ENCODE results near the gene NAAA. TPM values are rescaled to one million over a fixed set of nuclear protein-coding genes. Genes with fewer than 3 reads are reported as not detected.

The NAAA gene
- total RNA-seq, result 100 to 1,000 TPM in 1 of 2 donors, 10 to 100 TPM in 1; 79.3 to 141 TPM

DNA sequence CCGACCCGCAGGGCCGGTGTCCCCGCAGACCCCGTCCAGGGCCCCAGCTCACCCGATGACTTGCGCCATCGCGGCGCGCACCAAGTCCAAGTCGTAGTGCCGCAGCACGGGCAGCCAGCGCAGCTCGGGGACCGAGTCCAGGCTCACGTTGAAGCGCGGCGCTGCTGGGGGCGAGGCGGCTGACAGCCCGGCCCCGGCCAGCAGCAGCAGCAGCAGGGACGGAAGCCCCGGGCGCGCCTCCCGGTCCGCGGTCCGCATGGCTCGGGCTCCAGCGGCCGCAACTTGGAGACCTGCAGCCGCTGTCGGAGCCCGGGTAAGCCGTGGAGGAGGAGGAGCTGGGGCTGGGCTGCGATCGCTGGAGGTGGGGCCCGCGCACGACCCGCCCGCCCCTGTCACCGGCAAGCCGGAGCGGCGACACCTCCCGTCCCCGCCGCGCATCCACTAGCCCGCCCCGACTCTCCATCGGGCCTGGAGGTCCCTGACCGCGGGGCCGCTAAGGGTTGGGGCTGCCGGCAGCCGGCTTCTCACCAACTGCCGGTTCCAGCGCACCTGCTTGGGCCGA lies at the start of gene NAAA:
Gene NAAA (minus strand): TSS at position 322 of the 562 bp plus-strand sequence. CDS start 64 bp downstream, at position 258.
- Histone ChIP-seq H3K27me3 (no peaks in the 10 kb centered on the region), H3K36me3 (no peaks in the 10 kb centered on the region), H3K9ac (ENCODE audit: low read depth in 2 of 2, low read length in 2 of 2) (peak within 1 kb of the TSS; percentile 84 to 95), H3K4me1 (peaks cover 4% of the 10 kb centered on the region), H3K9me3 (no peaks in the 10 kb centered on the region), H3K4me3 (peak within 1 kb of the TSS; percentile 75), H3K27ac (peak within 1 kb of the TSS; percentile 84)
- intact Hi-C loops (cut with DNase I), result loop anchor here (2.0 to 5.0 kb wide), 2 partner anchors 26 to 43 kb away; no protein-coding TSS in a partner anchor
- TF ChIP-seq, protein P1, sequence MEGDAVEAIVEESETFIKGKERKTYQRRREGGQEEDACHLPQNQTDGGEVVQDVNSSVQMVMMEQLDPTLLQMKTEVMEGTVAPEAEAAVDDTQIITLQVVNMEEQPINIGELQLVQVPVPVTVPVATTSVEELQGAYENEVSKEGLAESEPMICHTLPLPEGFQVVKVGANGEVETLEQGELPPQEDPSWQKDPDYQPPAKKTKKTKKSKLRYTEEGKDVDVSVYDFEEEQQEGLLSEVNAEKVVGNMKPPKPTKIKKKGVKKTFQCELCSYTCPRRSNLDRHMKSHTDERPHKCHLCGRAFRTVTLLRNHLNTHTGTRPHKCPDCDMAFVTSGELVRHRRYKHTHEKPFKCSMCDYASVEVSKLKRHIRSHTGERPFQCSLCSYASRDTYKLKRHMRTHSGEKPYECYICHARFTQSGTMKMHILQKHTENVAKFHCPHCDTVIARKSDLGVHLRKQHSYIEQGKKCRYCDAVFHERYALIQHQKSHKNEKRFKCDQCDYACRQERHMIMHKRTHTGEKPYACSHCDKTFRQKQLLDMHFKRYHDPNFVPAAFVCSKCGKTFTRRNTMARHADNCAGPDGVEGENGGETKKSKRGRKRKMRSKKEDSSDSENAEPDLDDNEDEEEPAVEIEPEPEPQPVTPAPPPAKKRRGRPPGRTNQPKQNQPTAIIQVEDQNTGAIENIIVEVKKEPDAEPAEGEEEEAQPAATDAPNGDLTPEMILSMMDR (IDR thresholded peaks at IDR 0.05), result peak; percentile 58
- peak; percentile 88 for DNase-seq

DNA sequence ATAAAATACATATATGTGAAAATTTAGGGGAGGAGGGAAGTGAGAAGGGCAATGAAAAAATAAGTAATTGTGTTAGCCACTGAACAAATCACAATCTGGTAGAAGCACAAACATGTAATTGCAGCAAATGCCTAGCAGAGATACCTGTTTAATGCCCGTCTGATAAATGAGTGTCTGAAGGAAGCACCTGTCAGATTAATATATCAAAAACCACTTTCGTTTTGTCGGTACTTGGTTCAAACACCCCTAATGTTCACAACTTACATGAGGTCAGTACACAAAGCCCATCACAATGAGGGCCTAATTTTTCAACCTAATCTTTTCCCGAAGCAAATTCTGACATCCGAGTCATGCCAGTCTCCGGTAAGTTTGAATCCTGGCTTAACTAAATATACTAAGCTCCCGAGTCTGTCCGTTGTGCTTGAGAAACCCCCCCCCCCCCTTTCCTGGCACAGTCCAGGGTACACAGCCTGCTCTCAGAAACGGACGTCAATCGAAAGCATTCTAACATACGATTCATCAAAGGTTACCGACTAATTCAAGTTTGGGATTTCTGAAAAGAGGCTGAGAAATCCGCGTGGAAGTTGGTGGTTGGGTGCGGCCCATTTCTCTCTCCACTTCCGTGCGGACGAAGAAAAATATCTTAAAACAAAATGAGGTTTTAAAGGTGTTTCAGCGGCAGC lies 49.2 kb upstream of the NAAA start:
- no peaks in the 10 kb centered on the region for H3K36me3 ChIP-seq
- intact Hi-C loops (cut with DNase I), result no loop called here
- no peaks in the 10 kb centered on the region for H3K9me3 ChIP-seq
- H3K27me3 ChIP-seq, result no peaks in the 10 kb centered on the region
- DNase-seq, result no peak
- no peak overlapping the region for H3K27ac ChIP-seq
- H3K4me1 ChIP-seq, result peaks cover 10% of the 10 kb centered on the region
- peak overlapping the region; percentile 70 to 77 for H3K9ac ChIP-seq (ENCODE audit: low read depth in 2 of 2, low read length in 2 of 2)
- H3K4me3 ChIP-seq, result peak overlapping the region; percentile 68
- TF ChIP-seq, protein P1 (IDR thresholded peaks at IDR 0.05), result no peak

DNA sequence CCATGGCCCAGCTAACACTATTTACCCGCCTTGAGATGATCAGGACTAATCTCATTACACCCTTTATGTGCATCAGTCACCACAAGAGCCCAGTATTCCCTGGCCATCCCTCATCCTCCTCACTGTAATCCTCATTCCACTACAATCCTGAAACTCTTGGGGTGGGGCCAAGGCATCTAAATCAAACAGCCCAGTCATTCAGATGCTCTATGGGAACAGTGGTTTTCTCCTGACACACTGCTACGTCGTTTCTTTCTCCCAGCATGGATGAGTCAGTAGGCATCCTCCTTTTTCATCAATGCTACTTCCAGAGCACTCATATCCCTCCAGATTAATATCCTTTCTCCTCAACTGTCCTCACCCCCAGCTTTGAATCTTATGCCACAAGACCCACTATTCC lies 44.3 kb upstream of the NAAA start:
- no peaks in the 10 kb centered on the region for H3K9me3 ChIP-seq
- H3K27ac ChIP-seq, result no peak overlapping the region
- H3K4me1 ChIP-seq, result peaks cover 10% of the 10 kb centered on the region
- H3K27me3 ChIP-seq, result no peaks in the 10 kb centered on the region
- no peak overlapping the region for H3K4me3 ChIP-seq
- intact Hi-C loops (cut with DNase I), result no loop called here
- TF ChIP-seq, protein P1 (IDR thresholded peaks at IDR 0.05), result no peak
- DNase-seq, result no peak
- H3K9ac ChIP-seq (ENCODE audit: low read depth in 2 of 2, low read length in 2 of 2), result no peak overlapping the region
- peaks cover 4% of the 10 kb centered on the region for H3K36me3 ChIP-seq

DNA sequence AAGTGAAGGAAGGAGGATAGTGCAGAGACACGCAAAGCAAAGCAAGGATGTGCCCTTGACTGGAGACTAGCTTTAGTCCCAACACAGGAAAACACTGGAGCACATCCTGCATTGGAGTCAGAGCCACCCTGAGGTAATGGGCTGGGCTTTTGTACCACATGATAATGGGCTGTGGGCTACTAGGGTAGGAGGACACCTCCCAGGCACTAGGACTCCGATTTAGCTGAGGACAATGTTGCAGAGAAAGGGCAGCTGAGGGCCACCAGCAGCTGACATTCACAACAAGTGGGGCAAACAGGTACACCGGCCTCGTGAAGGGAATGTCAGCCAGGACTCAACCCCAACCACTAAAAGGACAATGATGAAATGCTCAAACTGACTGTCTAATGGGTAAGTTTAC lies 39.8 kb upstream of the NAAA start:
- Histone ChIP-seq H3K4me3 (no peak overlapping the region), H3K27me3 (no peaks in the 10 kb centered on the region), H3K27ac (no peak overlapping the region), H3K9ac (ENCODE audit: low read depth in 2 of 2, low read length in 2 of 2) (no peak overlapping the region), H3K36me3 (peaks cover 4% of the 10 kb centered on the region), H3K9me3 (no peaks in the 10 kb centered on the region), H3K4me1 (no peaks in the 10 kb centered on the region)
- intact Hi-C loops (cut with DNase I), result no loop called here
- TF ChIP-seq, protein P1 (IDR thresholded peaks at IDR 0.05), result no peak
- DNase-seq, result no peak

DNA sequence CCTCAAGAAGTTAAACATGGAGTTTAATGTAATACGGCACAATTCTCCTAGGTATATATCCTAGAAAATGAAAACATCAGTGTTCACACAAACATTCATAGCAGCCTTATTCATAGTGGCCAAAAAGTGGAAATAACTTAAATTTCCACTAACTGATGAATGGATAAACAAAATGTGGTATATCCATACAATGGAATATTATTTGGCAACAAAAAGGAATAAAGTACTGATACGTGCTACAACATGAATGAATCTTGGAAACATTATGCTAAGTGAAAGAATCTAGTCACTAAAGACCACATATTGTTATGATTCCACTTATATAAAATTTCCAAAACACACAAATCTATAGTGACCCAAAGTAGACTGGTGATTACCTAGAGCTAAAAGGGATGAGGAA lies 35.4 kb upstream of the NAAA start:
- no peak overlapping the region for H3K9ac ChIP-seq (ENCODE audit: low read depth in 2 of 2, low read length in 2 of 2)
- intact Hi-C loops (cut with DNase I), result no loop called here
- TF ChIP-seq, protein P1 (IDR thresholded peaks at IDR 0.05), result no peak
- H3K27ac ChIP-seq, result no peak overlapping the region
- H3K27me3 ChIP-seq, result no peaks in the 10 kb centered on the region
- H3K4me1 ChIP-seq, result no peaks in the 10 kb centered on the region
- no peak overlapping the region for H3K4me3 ChIP-seq
- H3K9me3 ChIP-seq, result no peaks in the 10 kb centered on the region
- no peak for DNase-seq
- H3K36me3 ChIP-seq, result peaks cover 4% of the 10 kb centered on the region

All from colonic mucosa (tissue), 4 donors.